H1 (cell line): ENCODE results near the gene APOBEC3C. TPM values are rescaled to one million over a fixed set of nuclear protein-coding genes. Genes with fewer than 3 reads are reported as not detected.

Source experiments
- CTCF ChIA-PET: fragments of 300-600 bp; sonication (Branson Sonifier 250); formaldehyde crosslinking; loops from one replicate; lab custom pipeline; 2021; ENCODE audit not compliant: partially characterized antibody; lab: Charles Lee
- POLR2A ChIA-PET: fragments of 300-600 bp; sonication (Branson Sonifier 250); formaldehyde crosslinking; loops from one replicate; lab custom pipeline; 2021; ENCODE audit warnings: inconsistent platforms; ENCODE audit not compliant: partially characterized antibody; lab: Charles Lee
- DNase-seq, 2 experiments: peaks; one replicate each; pipeline versions ENCODE4 v3.0.0 to v3.0.0-alpha.2; 2010 to 2022; ENCODE audit warnings: low spot score in 2 of 2, low read depth in 1 of 2, mixed read lengths in 1 of 2
- FAIRE-seq: peaks from 2 replicates; lab custom pipeline; 2011; peaks lifted over from hg19 to GRCh38; lab: Jason Lieb, UNC
- H2AFZ ChIP-seq: 2 replicates; pipeline ENCODE4 v1.8.1; 2012; ENCODE audit warnings: low read length, inconsistent platforms
- H2AK5ac ChIP-seq: 2 replicates; pipeline ENCODE4 v1.6.1; 2013; ENCODE audit warnings: low read depth, low read length
- H2BK120ac ChIP-seq: replicated peaks from 2 replicates; pipeline ENCODE3; 2013; ENCODE audit warnings: low read depth, low read length, inconsistent platforms
- H2BK12ac ChIP-seq: 2 replicates; pipeline ENCODE4 v1.6.1; 2013; ENCODE audit warnings: low read depth, low read length
- H2BK15ac ChIP-seq: 2 replicates; pipeline ENCODE4 v1.6.1; 2013; ENCODE audit warnings: low read length
- H2BK20ac ChIP-seq: 2 replicates; pipeline ENCODE4 v1.6.1; 2013; ENCODE audit warnings: low read length
- H2BK5ac ChIP-seq: 2 replicates; pipeline ENCODE4 v1.6.1; 2013; ENCODE audit warnings: low read depth, low read length
- H3K14ac ChIP-seq: 2 replicates; pipeline ENCODE4 v1.6.1; 2013; ENCODE audit warnings: inconsistent platforms; ENCODE audit not compliant: insufficient read length
- H3K18ac ChIP-seq: 2 replicates; pipeline ENCODE4 v1.6.1; 2013; ENCODE audit warnings: low read length; ENCODE audit errors: extremely low read depth
- H3K23ac ChIP-seq: 2 replicates; pipeline ENCODE4 v1.6.1; 2013; ENCODE audit warnings: inconsistent platforms; ENCODE audit not compliant: insufficient read length
- H3K23me2 ChIP-seq: 2 replicates; pipeline ENCODE4 v1.6.1; 2013; ENCODE audit warnings: low read depth, low read length
- H3K27ac ChIP-seq: 2 replicates; pipeline ENCODE4 v1.6.1; 2011; ENCODE audit warnings: low read depth, low read length, inconsistent platforms
- H3K27me3 ChIP-seq, 4 experiments: replicated peaks in 1 of 4; 1 replicate in 1 of 4; 2 replicates in 3 of 4; pipeline versions ENCODE4 v1.6.1 to v1.8.1; 2011 to 2013; ENCODE audit warnings: low read length in 3 of 4, mild to moderate bottlenecking in 3 of 4, inconsistent platforms in 2 of 4, mixed read lengths in 2 of 4, moderate library complexity in 1 of 4; ENCODE audit not compliant: control insufficient read depth in 3 of 4, insufficient read depth in 3 of 4; ENCODE audit errors: extremely low read depth in 1 of 4
- H3K36me3 ChIP-seq, 4 experiments: 2 replicates each; pipeline versions ENCODE4 v1.6.1 to v1.8.1; 2011 to 2013; ENCODE audit warnings: mild to moderate bottlenecking in 4 of 4, low read length in 3 of 4, moderate library complexity in 2 of 4, control low read depth in 1 of 4, inconsistent platforms in 1 of 4; ENCODE audit not compliant: insufficient read depth in 4 of 4, control insufficient read depth in 2 of 4
- H3K4ac ChIP-seq: replicated peaks from 2 replicates; pipeline ENCODE3; 2013; ENCODE audit warnings: low read length, low read depth, mixed read lengths, inconsistent platforms; ENCODE audit not compliant: insufficient read length
- H3K4me1 ChIP-seq, 4 experiments: replicated peaks in 1 of 4; 1 replicate in 1 of 4; 2 replicates in 3 of 4; pipeline versions ENCODE4 v1.6.1 to v1.8.1; 2011 to 2013; ENCODE audit warnings: low read length in 3 of 4, inconsistent platforms in 2 of 4, mixed read lengths in 1 of 4; ENCODE audit not compliant: insufficient read depth in 4 of 4, control insufficient read depth in 3 of 4
- H3K4me2 ChIP-seq, 2 experiments: 2 replicates each; pipeline versions ENCODE4 v1.6.1 to v1.8.1; 2011 to 2013; ENCODE audit warnings: low read depth in 2 of 2, low read length in 2 of 2, control low read depth in 1 of 2, inconsistent platforms in 1 of 2, mild to moderate bottlenecking in 1 of 2; ENCODE audit not compliant: insufficient read depth in 1 of 2
- H3K4me3 ChIP-seq, 4 experiments: fragments of 200-600, 300-600 bp in 1 of 4; sonication (generic), shearing (Covaris generic), sonication (Bioruptor Twin) in 1 of 4; 2 replicates each; pipeline versions ENCODE4 v1.5.1 to v1.8.1; 2011 to 2016; ENCODE audit warnings: low read length in 4 of 4, low read depth in 3 of 4, control low read depth in 2 of 4, inconsistent platforms in 2 of 4, mild to moderate bottlenecking in 2 of 4, mixed read lengths in 1 of 4, moderate library complexity in 1 of 4; ENCODE audit not compliant: insufficient read depth in 2 of 4; ENCODE audit errors: extremely low read depth in 1 of 4
- H3K56ac ChIP-seq: replicated peaks from 2 replicates; pipeline ENCODE3; 2013; ENCODE audit warnings: low read depth, mild to moderate bottlenecking, mixed read lengths, low read length, inconsistent platforms; ENCODE audit not compliant: insufficient read length
- H3K79me1 ChIP-seq: 2 replicates; pipeline ENCODE4 v1.6.1; 2013; ENCODE audit warnings: low read depth, low read length, control low read depth
- H3K79me2 ChIP-seq, 2 experiments: 2 replicates each; pipeline versions ENCODE4 v1.6.1 to v1.8.1; 2012 to 2013; ENCODE audit warnings: low read length in 2 of 2, mild to moderate bottlenecking in 2 of 2, inconsistent platforms in 1 of 2; ENCODE audit not compliant: insufficient read depth in 2 of 2, control insufficient read depth in 1 of 2
- H3K9ac ChIP-seq, 4 experiments: replicated peaks in 1 of 4; 1 replicate in 1 of 4; 2 replicates in 3 of 4; pipeline versions ENCODE4 v1.6.1 to v1.8.1; 2011 to 2013; ENCODE audit warnings: low read depth in 3 of 4, low read length in 3 of 4, control low read depth in 2 of 4, mild to moderate bottlenecking in 2 of 4, moderate library complexity in 2 of 4, inconsistent platforms in 1 of 4; ENCODE audit errors: extremely low read depth in 1 of 4
- H3K9me3 ChIP-seq, 2 experiments: 2 replicates each; pipeline versions ENCODE4 v1.6.1 to v1.8.1; 2012 to 2013; ENCODE audit warnings: mild to moderate bottlenecking in 2 of 2, moderate library complexity in 2 of 2, control low read depth in 1 of 2, inconsistent platforms in 1 of 2, low read depth in 1 of 2, low read length in 1 of 2, mixed read lengths in 1 of 2; ENCODE audit not compliant: insufficient read depth in 2 of 2
- H4K20me1 ChIP-seq, 2 experiments: replicated peaks in 1 of 2; 2 replicates each; pipeline versions ENCODE3 to v1.8.1; 2011 to 2013; ENCODE audit warnings: inconsistent platforms in 2 of 2, low read length in 2 of 2, mild to moderate bottlenecking in 1 of 2; ENCODE audit not compliant: insufficient read depth in 2 of 2, control insufficient read depth in 1 of 2
- H4K5ac ChIP-seq: 2 replicates; pipeline ENCODE4 v1.6.1; 2013; ENCODE audit warnings: low read length, low read depth, mixed read lengths, inconsistent platforms; ENCODE audit not compliant: insufficient read length
- H4K8ac ChIP-seq: 2 replicates; pipeline ENCODE4 v1.8.0; 2013; ENCODE audit warnings: mild to moderate bottlenecking, moderate library complexity, low read length, inconsistent platforms; ENCODE audit not compliant: insufficient read depth; ENCODE audit errors: extremely low read depth
- H4K91ac ChIP-seq: replicated peaks from 2 replicates; pipeline ENCODE3; 2013; ENCODE audit warnings: low read length, mixed read lengths, inconsistent platforms; ENCODE audit not compliant: insufficient read length
- SAP30 ChIP-seq: fragments of 300-600 bp; sonication (generic); IDR thresholded peaks from 2 replicates; pipeline ENCODE4 v1.7.1; 2012; ENCODE audit warnings: low read length, moderate library complexity, mild to moderate bottlenecking, inconsistent platforms; ENCODE audit not compliant: insufficient read depth, insufficient replicate concordance
- TBP ChIP-seq: IDR thresholded peaks from 2 replicates; pipeline ENCODE4 v1.6.1; 2011; ENCODE audit warnings: low read depth, low read length, improper control_type of control experiment
- WGBS, 2 experiments: shearing (Covaris generic) in 1 of 2; methylation state at CpG; one replicate each; pipeline versions ENCODE4 v1.1.6 to v1.1.7; 2013 to 2015; ENCODE audit warnings: low lambda C conversion rate in 2 of 2, mixed read lengths in 2 of 2, inconsistent platforms in 1 of 2, low coverage in 1 of 2, missing lambda C conversion rate in 1 of 2; ENCODE audit not compliant: insufficient replicate concordance in 2 of 2, insufficient coverage in 1 of 2, insufficient read length in 1 of 2; ENCODE audit errors: extremely low coverage in 1 of 2, missing lambda C conversion rate in 1 of 2; 5-methylcytosine and 5-hydroxymethylcytosine counted together
- polyA plus RNA-seq, 7 experiments: library from polyadenylated mRNA; depleted of rRNA in 3 of 7; stranded (reverse) in 5 of 7; unstranded in 2 of 7; fragments of >200 nt in 5 of 7; fragments of 200-250 nt in 2 of 7; gene quantifications; 1 replicate in 5 of 7; 2 replicates in 1 of 7; 4 replicates in 1 of 7; pipeline versions ENCODE4 v1.2.1 to v1.2.3, GENCODE V29; 2011 to 2013; ENCODE audit warnings: missing spikeins in 2 of 7, mixed read lengths in 2 of 7
- total RNA-seq: library from RNA; stranded (reverse); fragmentation: NEBNext Ultra II Directional; extraction: Animal tissue kit (Norgen Biotek cat#: 25700); gene quantifications from 2 replicates; pipeline ENCODE4 v1.2.1, GENCODE V29; 2021

Gene APOBEC3C
- total and polyA plus RNA-seq, 2 of the 8 experiments (the other 6 are each of a cell fraction or from before 2014, with no cell fraction given), result 20.3 to 23.3 TPM

DNA sequence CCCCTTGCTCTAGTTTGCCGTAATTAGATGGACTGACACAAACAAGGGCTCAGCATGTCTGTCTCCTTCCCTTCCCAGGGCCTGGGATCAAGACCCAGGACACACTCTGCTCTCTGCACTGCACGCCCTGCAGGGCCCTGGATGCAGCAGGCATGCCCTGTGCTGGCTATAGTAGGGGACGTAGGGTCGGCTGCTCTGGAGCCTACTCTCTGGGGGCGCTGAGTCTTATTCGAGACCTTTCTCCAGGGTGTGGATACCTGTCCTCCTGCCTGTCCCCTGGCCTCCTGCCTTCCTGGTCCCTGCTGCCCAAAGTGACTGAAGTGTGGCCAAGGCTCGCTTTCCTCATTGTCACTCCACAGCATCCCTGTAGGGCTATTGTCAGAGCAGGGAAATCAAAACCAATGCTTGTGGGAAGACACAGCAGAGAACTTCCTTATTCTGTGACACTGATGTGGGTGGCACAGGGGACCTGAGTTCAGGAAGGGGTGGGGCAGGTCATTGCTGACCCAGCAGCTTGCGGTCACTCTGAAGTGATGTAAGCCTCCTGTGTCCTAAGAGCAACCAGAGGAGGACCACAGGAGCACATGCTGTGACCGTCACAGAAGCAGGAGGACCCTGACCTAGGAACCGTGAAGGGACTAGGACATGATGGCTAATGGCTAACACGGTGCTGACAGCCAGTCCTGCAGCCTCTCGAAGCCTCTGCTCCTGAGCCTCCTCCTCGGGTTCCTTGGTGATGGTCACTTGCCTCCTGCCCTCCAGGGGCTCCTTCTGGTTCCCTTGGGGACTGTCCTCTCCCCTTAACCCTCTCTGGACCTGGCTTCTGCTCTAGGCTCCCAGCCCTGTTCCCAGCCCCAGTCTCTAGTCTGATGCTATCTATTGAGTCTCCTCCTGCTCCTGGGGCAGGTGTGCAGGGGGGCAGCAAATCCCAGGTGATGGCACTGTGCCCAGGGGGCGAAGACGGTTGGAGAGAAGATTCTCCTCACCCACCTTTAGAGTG lies 46.3 kb upstream of the APOBEC3C start:
- no peaks in the 10 kb centered on the region for H4K20me1 ChIP-seq
- no peak overlapping the region for H3K14ac ChIP-seq
- peaks cover 0 to 10% (median 3%) of the 10 kb centered on the region in 4 experiments; a peak in 5 of 7 replicates for H3K4me1 ChIP-seq
- H2AFZ ChIP-seq, result no peak overlapping the region
- H3K18ac ChIP-seq, result no peak overlapping the region
- no peak overlapping the region for H3K4me2 ChIP-seq
- H3K9ac ChIP-seq, result no peak overlapping the region
- H3K9me3 ChIP-seq, result no peaks in the 10 kb centered on the region
- no peak overlapping the region for H3K27ac ChIP-seq
- H4K5ac ChIP-seq, result no peak overlapping the region
- H2BK15ac ChIP-seq, result 0 out of 2 replicates have a peak overlapping the region, but pooled peaks have one; percentile 29
- H3K79me1 ChIP-seq, result no peaks in the 10 kb centered on the region
- no peaks in the 10 kb centered on the region for H3K27me3 ChIP-seq
- H3K23me2 ChIP-seq, result no peaks in the 10 kb centered on the region
- no peak overlapping the region for H4K91ac ChIP-seq
- no peak overlapping the region for H2BK20ac ChIP-seq
- FAIRE-seq (no peak), DNase-seq (no peak)
- no peaks in the 10 kb centered on the region for H3K36me3 ChIP-seq
- WGBS, 2 experiments, result 91% methylated on average over 15 of the region's 15 CpGs; no CpG with 5 or more reads in 1 of the 2 experiments
- no peak overlapping the region for H3K56ac ChIP-seq
- POLR2A ChIA-PET, result no interaction called here
- H2AK5ac ChIP-seq, result 0 out of 2 replicates have a peak overlapping the region, but pooled peaks have one; percentile 4
- H4K8ac ChIP-seq, result peak overlapping the region; percentile 16
- H3K23ac ChIP-seq, result no peak overlapping the region
- H2BK5ac ChIP-seq, result peak overlapping the region; percentile 52; the same call in 1 of the 2 replicates
- H2BK12ac ChIP-seq, result 0 out of 2 replicates have a peak overlapping the region, but pooled peaks have one; percentile 39
- TF ChIP-seq TBP (no peak), SAP30 (no peak)
- H3K4me3 ChIP-seq, result no peak overlapping the region
- CTCF ChIA-PET, result interaction anchor here (0.6 to 1.3 kb wide), 3 partner anchors 7 to 235 kb away, joined by 3 read pairs; no protein-coding TSS in a partner anchor
- H2BK120ac ChIP-seq, result no peak overlapping the region
- H3K79me2 ChIP-seq, result no peaks in the 10 kb centered on the region
- H3K4ac ChIP-seq, result no peak overlapping the region
